T-helper 9 cell (primary cell): ENCODE measurements around the gene TMEM178A.

Experiments
- DNase-seq: peaks from one replicate; pipeline ENCODE4 v3.0.0-alpha.2; 2020

The TMEM178A gene

DNA sequence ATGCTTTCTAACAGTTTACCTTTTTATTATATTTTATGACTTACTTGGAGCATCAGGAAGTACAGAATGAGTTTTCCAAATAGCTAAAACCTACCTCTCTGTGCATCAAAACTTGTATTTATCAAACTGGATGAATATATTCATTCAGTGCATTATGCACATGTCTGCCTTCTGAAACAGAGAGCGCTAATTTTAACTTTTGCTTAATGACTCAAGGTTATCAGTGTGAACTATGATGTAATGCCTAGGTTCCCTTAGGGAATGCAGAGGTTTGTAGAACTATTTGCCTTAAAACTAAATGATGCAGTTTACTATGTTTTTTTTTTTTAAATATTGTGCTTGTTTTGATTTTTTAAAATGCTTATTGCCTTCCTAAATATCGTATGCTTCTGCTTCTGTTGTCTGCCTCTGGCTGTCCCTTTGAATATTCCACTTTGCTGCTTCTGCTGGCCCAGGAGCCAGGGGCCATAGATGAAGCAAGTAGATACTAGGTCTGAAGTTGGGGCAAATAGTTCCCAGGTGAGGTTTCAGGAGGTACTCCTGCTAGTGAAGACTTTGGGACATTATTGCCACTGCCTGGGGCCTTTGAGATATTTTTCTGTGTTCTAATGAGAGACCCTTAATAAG is 16.5 kb downstream of the TMEM178A start:
- no peak for DNase-seq

DNA sequence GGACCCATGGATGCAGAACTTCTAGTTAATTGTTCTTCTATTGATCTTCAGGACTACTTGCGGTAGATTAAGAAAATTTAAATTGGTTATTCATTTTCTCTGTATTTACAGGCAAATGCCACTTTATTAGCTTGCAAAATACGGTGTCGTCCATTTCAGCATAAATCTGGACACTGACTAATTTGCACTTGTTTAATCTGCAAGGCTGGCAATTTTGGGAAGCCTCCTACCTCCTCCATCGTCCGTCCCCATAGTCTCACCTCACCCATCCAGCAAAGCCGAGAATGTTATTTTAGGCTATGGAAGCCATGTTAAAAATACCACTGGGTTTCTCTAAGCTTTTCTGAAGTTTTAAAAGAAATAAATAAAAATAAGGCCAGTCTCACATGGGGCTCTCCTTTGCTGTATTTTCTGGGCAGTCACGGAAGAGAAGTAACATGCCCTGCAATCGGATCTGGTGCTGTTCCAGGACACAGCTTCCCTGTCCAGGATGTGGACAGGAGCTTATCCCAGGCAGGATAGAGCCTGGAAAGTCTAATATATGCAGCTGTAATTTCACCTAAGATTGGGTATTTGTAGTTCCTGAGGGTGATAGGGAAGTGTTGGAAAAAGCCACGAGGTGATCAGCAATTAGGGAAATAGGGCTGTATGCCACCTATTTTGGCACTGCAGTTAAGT is 17.4 kb downstream of the TMEM178A start:
- no peak for DNase-seq

DNA sequence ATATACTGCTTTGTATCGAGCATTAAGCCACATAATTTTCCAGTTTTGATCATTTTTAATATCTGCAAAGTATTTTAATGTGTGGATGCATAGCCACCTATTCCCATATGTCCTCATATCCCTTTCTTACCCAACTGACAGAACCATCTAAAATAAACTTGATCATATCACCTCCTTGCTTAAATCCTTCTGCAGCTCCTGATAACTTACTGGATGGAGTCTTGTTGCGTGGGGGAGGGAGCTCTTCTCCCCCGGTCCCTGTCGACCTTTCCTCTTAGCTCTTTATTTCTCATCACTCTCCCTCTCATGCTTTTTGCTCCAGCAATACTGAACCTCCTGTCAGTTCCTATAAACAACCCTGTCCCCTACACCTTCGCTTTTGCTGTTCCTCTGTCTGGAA is 18.7 kb downstream of the TMEM178A start:
- no peak for DNase-seq

GRCh38 chr2:39685126-39685525 is 19.4 kb downstream of the TMEM178A start:
- DNase-seq: no peak

GRCh38 chr2:39686456-39686855 is 20.7 kb downstream of the TMEM178A start:
- no peak for DNase-seq

GRCh38 chr2:39688181-39688580 is 22.5 kb downstream of the TMEM178A start:
- no peak for DNase-seq

DNA sequence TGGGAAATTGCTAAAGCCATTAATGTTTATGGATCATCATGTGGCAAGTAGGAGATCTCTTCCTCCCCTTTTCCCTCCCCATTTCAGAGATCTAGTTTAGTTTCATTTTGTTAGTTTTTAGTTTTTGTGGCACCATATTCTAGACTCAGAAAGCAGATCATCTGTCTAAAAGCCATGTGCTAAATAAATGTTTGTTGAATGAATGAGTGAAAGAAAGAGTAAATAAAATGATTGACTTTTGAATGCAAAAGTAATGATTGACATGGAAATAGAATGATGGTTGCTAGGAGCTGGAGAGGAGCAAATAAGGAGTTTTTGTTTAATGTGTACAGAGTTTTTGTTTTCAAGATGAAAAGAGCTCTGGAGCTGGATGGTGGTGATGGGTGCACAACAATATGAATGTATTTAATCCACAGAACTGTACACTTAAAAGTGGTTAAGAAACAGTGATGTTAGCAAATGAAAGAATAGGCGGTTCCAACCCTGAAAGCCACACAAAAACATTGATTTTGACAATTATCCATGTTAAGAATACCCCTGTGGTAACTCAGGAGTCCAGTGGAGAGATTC is 23.6 kb downstream of the TMEM178A start:
- DNase-seq: no peak

GRCh38 chr2:39689876-39690275 is 24.2 kb downstream of the TMEM178A start:
- DNase-seq: no peak

DNA sequence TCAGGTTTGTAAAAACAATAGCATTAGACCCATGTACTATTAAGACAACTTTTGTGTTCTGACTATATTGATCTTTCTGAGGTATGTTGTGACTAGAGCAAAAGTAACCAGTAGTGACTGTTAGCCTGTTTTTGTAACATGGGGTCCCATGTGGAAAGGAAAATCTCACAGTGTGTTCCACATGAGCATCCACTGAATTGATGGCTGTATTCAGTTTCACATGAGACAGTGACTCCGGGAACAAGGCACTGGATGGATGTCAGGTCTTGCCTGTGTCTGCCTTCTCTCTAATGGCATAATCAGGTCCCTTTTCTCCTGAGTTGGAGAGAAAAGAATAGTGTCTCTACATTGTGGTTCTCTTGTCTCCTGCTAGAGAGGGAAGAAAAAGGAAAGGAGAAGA is 27.5 kb downstream of the TMEM178A start:
- DNase-seq: no peak

GRCh38 chr2:39696101-39696553 is 30.4 kb downstream of the TMEM178A start:
- no peak for DNase-seq

- no peak for DNase-seq
These were observed 31.1 kb downstream of the TMEM178A start for GRCh38 chr2:39696838-39697237.

DNA sequence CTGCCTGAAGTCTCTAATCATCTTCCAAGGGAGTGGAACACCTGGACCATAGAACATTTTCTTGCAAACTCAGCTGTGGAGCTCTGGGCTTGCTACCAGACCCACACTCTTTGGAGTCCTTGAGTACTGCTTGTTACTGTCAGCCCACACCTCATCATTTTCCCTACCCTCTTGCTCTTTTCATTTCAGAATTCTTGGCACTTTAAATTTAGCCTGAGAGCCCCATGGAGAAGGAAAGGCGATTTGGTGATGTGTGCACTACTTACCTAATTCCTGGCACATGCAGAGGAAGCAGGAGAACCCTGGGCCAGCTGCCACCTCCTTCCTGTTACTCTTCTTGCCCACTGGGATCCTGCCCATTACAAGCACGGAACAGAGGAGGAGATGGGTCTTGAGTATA is 31.7 kb downstream of the TMEM178A start:
- no peak for DNase-seq

GRCh38 chr2:39701137-39701536 is 35.4 kb downstream of the TMEM178A start:
- DNase-seq: no peak

DNA sequence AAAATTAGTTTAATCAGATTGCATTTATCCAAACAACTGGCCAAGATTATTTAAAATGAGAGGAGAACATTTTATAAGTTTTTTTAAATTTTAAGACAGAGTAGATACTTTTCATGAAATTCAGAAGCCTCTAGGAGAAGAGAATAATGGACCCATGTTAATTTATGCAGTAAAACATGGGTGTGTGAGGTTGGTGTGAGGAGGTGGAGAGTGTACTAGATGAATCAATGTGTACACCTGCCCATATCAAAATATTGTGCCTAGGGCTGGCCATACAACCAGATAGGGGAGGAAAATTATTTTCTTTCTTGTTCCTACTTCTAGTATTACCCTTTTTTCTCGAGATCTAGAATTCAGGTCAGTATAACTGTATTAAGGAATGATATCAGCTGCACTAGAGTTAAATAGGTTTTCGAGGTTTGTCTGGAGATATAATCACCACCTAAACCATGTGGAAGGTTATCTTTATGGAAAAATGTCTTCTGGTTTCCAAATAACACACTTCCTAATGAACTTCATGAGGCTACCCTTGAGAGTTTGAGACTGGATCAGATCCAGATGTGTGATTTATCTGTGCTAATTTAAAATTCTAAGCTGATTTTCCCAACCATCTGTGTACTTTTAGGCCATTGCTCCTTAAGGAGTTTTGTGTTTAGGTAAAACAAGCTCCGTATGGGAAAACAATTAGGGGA is 37.6 kb downstream of the TMEM178A start:
- no peak for DNase-seq

GRCh38 chr2:39704540-39704939 is 38.8 kb downstream of the TMEM178A start:
- DNase-seq: no peak

GRCh38 chr2:39705638-39706037 is 39.9 kb downstream of the TMEM178A start:
- no peak for DNase-seq

DNA sequence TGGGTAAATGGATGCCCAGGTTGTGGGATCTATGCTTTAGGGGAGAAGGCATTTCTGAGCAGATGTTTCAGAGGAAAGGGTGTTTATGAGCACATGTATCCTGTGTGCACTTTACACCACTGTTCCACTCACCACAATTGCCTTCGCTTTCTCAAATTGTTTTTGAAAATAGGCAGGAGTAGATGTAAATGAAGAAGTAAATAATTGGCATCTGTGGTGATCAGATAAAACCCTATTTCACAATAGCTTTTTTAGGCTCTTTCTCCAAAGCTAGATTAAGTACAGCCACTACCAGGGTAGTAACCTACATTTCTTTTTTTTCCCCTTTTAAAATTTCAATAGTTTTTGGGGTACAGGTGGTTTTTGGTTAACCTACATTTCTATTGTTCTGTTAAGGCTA is 40.6 kb downstream of the TMEM178A start:
- DNase-seq: no peak

DNA sequence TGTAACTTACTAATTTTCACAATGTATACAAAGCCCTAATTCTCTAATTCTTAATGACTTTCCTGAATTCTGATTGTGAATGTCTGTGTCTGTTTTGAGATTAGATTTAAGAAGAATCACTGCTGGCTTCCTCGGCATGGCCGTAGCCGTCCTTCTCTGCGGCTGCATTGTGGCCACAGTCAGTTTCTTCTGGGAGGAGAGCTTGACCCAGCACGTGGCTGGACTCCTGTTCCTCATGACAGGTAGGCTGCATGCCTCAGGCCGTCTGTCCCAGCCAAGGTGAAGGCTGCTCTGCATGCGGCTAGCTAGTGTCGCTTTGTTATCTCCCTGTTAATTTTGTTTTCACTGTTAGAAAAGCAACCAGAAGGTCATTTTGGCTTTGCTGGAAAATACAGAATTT is 41.2 kb downstream of the TMEM178A start:
- DNase-seq: no peak

GRCh38 chr2:39708003-39708402 is 42.3 kb downstream of the TMEM178A start:
- DNase-seq: no peak

DNA sequence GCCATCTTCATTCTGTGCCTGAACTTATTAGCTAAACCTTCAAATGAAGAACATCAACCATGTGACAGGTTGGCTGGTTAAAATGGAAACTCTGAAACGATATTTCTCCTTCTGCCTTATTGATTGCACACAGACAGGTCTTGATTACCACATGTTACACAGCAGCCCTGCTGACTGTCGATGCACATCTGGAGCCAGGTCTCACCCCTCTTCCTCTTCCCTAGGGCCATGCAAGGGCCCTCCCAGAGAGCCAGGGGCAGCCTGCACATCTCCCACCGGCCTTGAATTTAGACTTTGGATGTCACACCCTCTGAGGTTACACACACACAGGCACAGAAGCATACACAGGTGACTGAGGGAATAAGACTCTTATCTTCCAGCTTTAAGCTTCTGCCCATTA is 45.1 kb downstream of the TMEM178A start:
- DNase-seq: no peak

- DNase-seq: no peak
These were observed 47.2 kb downstream of the TMEM178A start for GRCh38 chr2:39712953-39713352.

DNA sequence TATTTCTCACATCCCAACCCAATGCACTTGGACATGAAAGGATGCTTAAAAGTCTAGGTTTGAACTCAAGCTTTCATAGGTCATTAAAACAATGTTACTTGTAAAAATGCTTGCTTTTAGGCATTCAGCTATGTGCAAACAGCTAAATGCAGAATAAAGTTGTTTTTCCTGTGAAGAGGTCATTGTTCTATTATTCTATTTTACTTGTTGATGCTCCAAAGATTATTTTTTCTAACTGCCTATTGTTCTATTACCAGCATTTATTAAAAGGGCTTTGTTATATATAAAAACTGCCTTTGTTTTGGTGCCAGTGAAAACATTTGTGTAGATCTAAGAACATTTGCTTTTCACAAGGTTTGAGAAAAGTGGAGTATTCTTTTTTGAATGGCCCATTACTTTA is 49.4 kb downstream of the TMEM178A start:
- no peak for DNase-seq

GRCh38 chr2:39715822-39716221 is 50.1 kb downstream of the TMEM178A start:
- no peak for DNase-seq

- no peak for DNase-seq
These were observed 51.4 kb downstream of the TMEM178A start for GRCh38 chr2:39717067-39717466.
